H9 (cell line): ENCODE results near the gene TYSND1. TPM values are rescaled to one million over a fixed set of nuclear protein-coding genes. Genes with fewer than 3 reads are reported as not detected.

ENCODE experiments used
- DNase-seq: peaks from one replicate; pipeline ENCODE4 v3.0.0-alpha.2; 2017
- H2AFZ ChIP-seq: one replicate; pipeline ENCODE4 v1.6.1; 2013; ENCODE audit warnings: mild to moderate bottlenecking, low read length, control low read depth, moderate library complexity
- H2AK5ac ChIP-seq: 2 replicates; pipeline ENCODE4 v1.6.1; 2013; ENCODE audit warnings: low read length, control low read depth, mixed read lengths; ENCODE audit not compliant: insufficient read length
- H2BK120ac ChIP-seq: one replicate; pipeline ENCODE4 v1.6.1; 2013; ENCODE audit warnings: low read depth, mild to moderate bottlenecking, low read length, control low read depth, inconsistent platforms; ENCODE audit not compliant: poor library complexity, severe bottlenecking
- H2BK12ac ChIP-seq: 2 replicates; pipeline ENCODE4 v1.6.1; 2013; ENCODE audit warnings: low read length, control low read depth, mixed read lengths, low read depth; ENCODE audit not compliant: insufficient read length
- H2BK15ac ChIP-seq: 2 replicates; pipeline ENCODE4 v1.6.1; 2013; ENCODE audit warnings: low read depth, low read length, control low read depth
- H2BK20ac ChIP-seq: one replicate; pipeline ENCODE4 v1.6.1; 2013; ENCODE audit warnings: low read depth, mild to moderate bottlenecking, low read length, control low read depth, inconsistent platforms; ENCODE audit not compliant: poor library complexity, severe bottlenecking
- H2BK5ac ChIP-seq: 2 replicates; pipeline ENCODE4 v1.6.1; 2013; ENCODE audit warnings: low read length, control low read depth, mixed read lengths; ENCODE audit not compliant: insufficient read length
- H3K14ac ChIP-seq: 2 replicates; pipeline ENCODE4 v1.6.1; 2013; ENCODE audit warnings: low read length, control low read depth; ENCODE audit not compliant: insufficient read depth
- H3K18ac ChIP-seq: 2 replicates; pipeline ENCODE4 v1.6.1; 2013; ENCODE audit warnings: low read depth, mild to moderate bottlenecking, mixed read lengths, low read length, control low read depth; ENCODE audit not compliant: insufficient read length
- H3K23ac ChIP-seq: 2 replicates; pipeline ENCODE4 v1.6.1; 2013; ENCODE audit warnings: low read length, control low read depth, mixed read lengths, low read depth; ENCODE audit not compliant: insufficient read length
- H3K23me2 ChIP-seq: 2 replicates; pipeline ENCODE4 v1.6.1; 2013; ENCODE audit warnings: low read depth, mild to moderate bottlenecking, mixed read lengths, low read length, control low read depth; ENCODE audit not compliant: insufficient read length, poor library complexity, severe bottlenecking
- H3K27ac ChIP-seq: 2 replicates; pipeline ENCODE4 v1.5.1; 2013; ENCODE audit warnings: low read length, control low read depth, mixed read lengths, low read depth; ENCODE audit not compliant: insufficient read length
- H3K27me3 ChIP-seq: 2 replicates; pipeline ENCODE4 v1.6.1; 2013; ENCODE audit warnings: low read length, control low read depth, inconsistent platforms; ENCODE audit not compliant: insufficient read depth
- H3K4ac ChIP-seq: 2 replicates; pipeline ENCODE4 v1.6.1; 2013; ENCODE audit warnings: low read depth, mild to moderate bottlenecking, control low read depth, inconsistent platforms, low read length, moderate library complexity
- H3K4me1 ChIP-seq: 2 replicates; pipeline ENCODE4 v1.6.1; 2013; ENCODE audit warnings: low read length, control low read depth, inconsistent platforms; ENCODE audit not compliant: insufficient read depth
- H3K4me2 ChIP-seq: 2 replicates; pipeline ENCODE4 v1.6.1; 2013; ENCODE audit warnings: low read length, control low read depth, mixed read lengths; ENCODE audit not compliant: insufficient read length, insufficient read depth
- H3K56ac ChIP-seq: 2 replicates; pipeline ENCODE4 v1.6.1; 2013; ENCODE audit warnings: low read depth, mild to moderate bottlenecking, mixed read lengths, low read length, control low read depth; ENCODE audit not compliant: insufficient read length
- H3K79me1 ChIP-seq: 2 replicates; pipeline ENCODE4 v1.6.1; 2013; ENCODE audit warnings: low read depth, mild to moderate bottlenecking, moderate library complexity, low read length, control low read depth, inconsistent platforms; ENCODE audit not compliant: insufficient read depth, poor library complexity, severe bottlenecking
- H3K79me2 ChIP-seq: 2 replicates; pipeline ENCODE4 v1.6.1; 2013; ENCODE audit warnings: low read length, control low read depth, inconsistent platforms; ENCODE audit not compliant: insufficient read depth
- H3K9ac ChIP-seq: 2 replicates; pipeline ENCODE4 v1.6.1; 2013; ENCODE audit warnings: low read length, control low read depth, mixed read lengths; ENCODE audit not compliant: insufficient read length; ENCODE audit errors: extremely low read depth
- H3K9me3 ChIP-seq: one replicate; pipeline ENCODE4 v1.6.1; 2013; ENCODE audit warnings: low read depth, low read length, inconsistent platforms; ENCODE audit not compliant: control insufficient read depth
- H3T11ph ChIP-seq: one replicate; pipeline ENCODE4 v1.6.1; 2013; ENCODE audit warnings: mild to moderate bottlenecking, low read length, control low read depth, inconsistent platforms
- H4K20me1 ChIP-seq: one replicate; pipeline ENCODE4 v1.6.1; 2013; ENCODE audit not compliant: control insufficient read depth, insufficient read length, insufficient read depth
- H4K5ac ChIP-seq: 2 replicates; pipeline ENCODE4 v1.6.1; 2013; ENCODE audit warnings: low read depth, mild to moderate bottlenecking, mixed read lengths, low read length, control low read depth; ENCODE audit not compliant: insufficient read length
- H4K8ac ChIP-seq: replicated peaks from 2 replicates; pipeline ENCODE4 v1.6.1; 2013; ENCODE audit warnings: low read length, control low read depth, mixed read lengths, low read depth; ENCODE audit not compliant: insufficient read length
- H4K91ac ChIP-seq: 2 replicates; pipeline ENCODE4 v1.6.1; 2013; ENCODE audit warnings: low read depth, mild to moderate bottlenecking, moderate library complexity, mixed read lengths, low read length, control low read depth; ENCODE audit not compliant: insufficient read length
- H3K27ac Mint-ChIP-seq, 3 experiments: 2 replicates in 2 of 3; 3 replicates in 1 of 3; pipeline ENCODE4 v1.8.0; 2020 to 2021; ENCODE audit warnings: mixed read lengths in 3 of 3, mild to moderate bottlenecking in 1 of 3, moderate library complexity in 1 of 3
- H3K27me3 Mint-ChIP-seq: 2 replicates; pipeline ENCODE4 v1.8.0; 2021; ENCODE audit warnings: low read depth, mild to moderate bottlenecking, moderate library complexity, mixed read lengths
- H3K36me3 Mint-ChIP-seq, 3 experiments: 2 replicates in 2 of 3; 3 replicates in 1 of 3; pipeline ENCODE4 v1.8.0; 2020 to 2021; ENCODE audit warnings: low read depth in 3 of 3, mixed read lengths in 3 of 3; ENCODE audit not compliant: insufficient read depth in 1 of 3
- H3K4me1 Mint-ChIP-seq, 2 experiments: 2 replicates each; pipeline ENCODE4 v1.8.0; 2020; ENCODE audit warnings: mixed read lengths in 2 of 2
- H3K4me3 Mint-ChIP-seq, 2 experiments: 2 replicates in 1 of 2; 3 replicates in 1 of 2; pipeline ENCODE4 v1.8.0; 2020 to 2021; ENCODE audit warnings: mild to moderate bottlenecking in 2 of 2, mixed read lengths in 2 of 2, moderate library complexity in 1 of 2
- H3K9me3 Mint-ChIP-seq, 2 experiments: 2 replicates in 1 of 2; 3 replicates in 1 of 2; pipeline ENCODE4 v1.8.0; 2020; ENCODE audit warnings: mild to moderate bottlenecking in 2 of 2, mixed read lengths in 2 of 2, moderate library complexity in 1 of 2
- CTCF ChIP-seq: fragments of 200-600 bp; sonication (generic); conservative IDR thresholded peaks from 3 replicates; pipeline ENCODE4 v1.8.0; 2021; ENCODE audit warnings: antibody characterized with exemption, mild to moderate bottlenecking
- WGBS: extraction: QIAGEN DNeasy Blood & Tissue Kit; methylation state at CpG from one replicate; pipeline ENCODE4 v1.1.7; 2013; ENCODE audit warnings: missing lambda C conversion rate, low lambda C conversion rate, mixed read lengths; ENCODE audit not compliant: insufficient read length; ENCODE audit errors: extremely low coverage; 5-methylcytosine and 5-hydroxymethylcytosine counted together
- total RNA-seq: library from RNA; stranded (reverse); gene quantifications from 2 replicates; pipeline ENCODE4 v1.2.1, GENCODE V29; 2021

The TYSND1 gene
- total RNA-seq, 1 experiment from 2014 or later = 12.8 TPM

GRCh38 chr10:70166394-70166793, 19.9 kb upstream of the TYSND1 start:
- Histone ChIP-seq H2BK120ac (no peak overlapping the region), H3K18ac (no peak overlapping the region)
- H3K27ac Mint-ChIP-seq = 0 out of 7 replicates have a peak overlapping the region, but pooled peaks of 1 of the 3 experiments have one; percentile 5

More at GRCh38 chr10:70166394-70166793, 19.9 kb upstream of the TYSND1 start:
- no peak overlapping the region for H3K27ac ChIP-seq
- no peak overlapping the region for H4K8ac ChIP-seq
- no peak for TF ChIP-seq CTCF
- no peak overlapping the region for H3K9ac ChIP-seq
- peaks cover 40% of the 10 kb centered on the region; the same call in 1 of the 2 replicates for H3K79me2 ChIP-seq
- peaks cover 18 to 30% of the 10 kb centered on the region in 2 experiments for H3K4me1 Mint-ChIP-seq
- WGBS = no CpG with 5 or more reads among the region's 3 CpGs
- no peak overlapping the region for H2AFZ ChIP-seq
- H3K9me3 ChIP-seq = no peaks in the 10 kb centered on the region
- peaks cover 2 to 20% (median 12%) of the 10 kb centered on the region in 3 experiments; a peak in 5 of 7 replicates for H3K36me3 Mint-ChIP-seq
- no peaks in the 10 kb centered on the region for H3K9me3 Mint-ChIP-seq
- peaks cover 7% of the 10 kb centered on the region for H3K23me2 ChIP-seq
- no peak for DNase-seq
- H3K4me3 Mint-ChIP-seq = no peak overlapping the region
- H3T11ph ChIP-seq = no peak overlapping the region
- no peak overlapping the region for H2BK5ac ChIP-seq
- no peak overlapping the region for H2BK12ac ChIP-seq
- no peak overlapping the region for H3K4me2 ChIP-seq
- no peaks in the 10 kb centered on the region for H3K4me1 ChIP-seq
- no peaks in the 10 kb centered on the region for H3K27me3 ChIP-seq
- no peak overlapping the region for H3K4ac ChIP-seq
- no peaks in the 10 kb centered on the region for H3K79me1 ChIP-seq
- no peak overlapping the region for H3K23ac ChIP-seq
- H2BK20ac ChIP-seq = no peak overlapping the region
- H4K5ac ChIP-seq = no peak overlapping the region
- H2BK15ac ChIP-seq = no peak overlapping the region
- H4K20me1 ChIP-seq = no peaks in the 10 kb centered on the region
- H4K91ac ChIP-seq = no peak overlapping the region
- no peak overlapping the region for H2AK5ac ChIP-seq
- H3K27me3 Mint-ChIP-seq = no peaks in the 10 kb centered on the region
- H3K56ac ChIP-seq = no peak overlapping the region
- H3K14ac ChIP-seq = no peak overlapping the region
